ENCODE measurements around the gene PAFAH1B1. TPM values are rescaled to one million over a fixed set of nuclear protein-coding genes. Genes with fewer than 3 reads are reported as not detected.

Gene PAFAH1B1
- total and polyA plus RNA-seq, 4 donors: 14.0 to 44.1 (median 29.2) TPM

GRCh38 chr17:2685696-2686095 lies 92.2 kb downstream of the PAFAH1B1 start:
- Histone ChIP-seq H3K27me3 (ENCODE audit: control insufficient read depth in 4 of 4, insufficient read depth in 4 of 4, low read length in 3 of 4) (no peaks in the 10 kb centered on the region), H3K4me3 (ENCODE audit: low read depth in 1 of 3, low read length in 3 of 3) (no peak overlapping the region), H3K27ac (ENCODE audit: low read depth in 1 of 2, low read length in 2 of 2) (no peak overlapping the region), H3K9me3 (ENCODE audit: control insufficient read depth in 4 of 4, low read length in 3 of 4) (no peaks in the 10 kb centered on the region), H3K4me1 (ENCODE audit: control insufficient read depth in 4 of 4, insufficient read depth in 4 of 4, low read length in 3 of 4) (no peaks in the 10 kb centered on the region), H3K9ac (ENCODE audit: low read depth in 1 of 2, low read length in 2 of 2) (no peak overlapping the region), H3K36me3 (ENCODE audit: control insufficient read depth in 4 of 4, insufficient read depth in 3 of 4, low read depth in 1 of 4, low read length in 3 of 4) (peaks cover 12 to 33% (median 19%) of the 10 kb centered on the region in 4 donors)
- DNase-seq (ENCODE audit: low spot score): peak; percentile 33
- WGBS: 94% methylated on average over 15 of the region's 15 CpGs
- TF ChIP-seq ZBTB33 (IDR thresholded peaks at IDR 0.05) (no peak), CTCF (IDR thresholded peaks at IDR 0.05; ENCODE audit: low read depth, low read length, missing input control) (no peak), YY1 (IDR thresholded peaks at IDR 0.05) (no peak), ATF3 (IDR thresholded peaks at IDR 0.05) (no peak), GABPA (IDR thresholded peaks at IDR 0.05 in 1 of 2, conservative IDR thresholded peaks at IDR 0.05 in 1 of 2) (no peak), EGR1 (IDR thresholded peaks at IDR 0.05; ENCODE audit: low read depth in 2 of 2) (no peak), SP1 (IDR thresholded peaks at IDR 0.05) (no peak), FOXA2 (IDR thresholded peaks at IDR 0.05) (no peak), JUND (IDR thresholded peaks at IDR 0.05) (no peak), REST (IDR thresholded peaks at IDR 0.05) (no peak), TAF1 (conservative IDR thresholded peaks at IDR 0.05) (no peak), RAD21 (IDR thresholded peaks at IDR 0.05) (no peak), NR2F2 (IDR thresholded peaks at IDR 0.05) (no peak), MAX (IDR thresholded peaks at IDR 0.05) (no peak), HNF4G (IDR thresholded peaks at IDR 0.05) (no peak), RXRA (IDR thresholded peaks at IDR 0.05) (no peak), FOXA1 (IDR thresholded peaks at IDR 0.05) (no peak), HNF4A (conservative IDR thresholded peaks at IDR 0.05) (no peak)
